Measurements from ENCODE around the gene TARBP2.

TARBP2 gene

DNA sequence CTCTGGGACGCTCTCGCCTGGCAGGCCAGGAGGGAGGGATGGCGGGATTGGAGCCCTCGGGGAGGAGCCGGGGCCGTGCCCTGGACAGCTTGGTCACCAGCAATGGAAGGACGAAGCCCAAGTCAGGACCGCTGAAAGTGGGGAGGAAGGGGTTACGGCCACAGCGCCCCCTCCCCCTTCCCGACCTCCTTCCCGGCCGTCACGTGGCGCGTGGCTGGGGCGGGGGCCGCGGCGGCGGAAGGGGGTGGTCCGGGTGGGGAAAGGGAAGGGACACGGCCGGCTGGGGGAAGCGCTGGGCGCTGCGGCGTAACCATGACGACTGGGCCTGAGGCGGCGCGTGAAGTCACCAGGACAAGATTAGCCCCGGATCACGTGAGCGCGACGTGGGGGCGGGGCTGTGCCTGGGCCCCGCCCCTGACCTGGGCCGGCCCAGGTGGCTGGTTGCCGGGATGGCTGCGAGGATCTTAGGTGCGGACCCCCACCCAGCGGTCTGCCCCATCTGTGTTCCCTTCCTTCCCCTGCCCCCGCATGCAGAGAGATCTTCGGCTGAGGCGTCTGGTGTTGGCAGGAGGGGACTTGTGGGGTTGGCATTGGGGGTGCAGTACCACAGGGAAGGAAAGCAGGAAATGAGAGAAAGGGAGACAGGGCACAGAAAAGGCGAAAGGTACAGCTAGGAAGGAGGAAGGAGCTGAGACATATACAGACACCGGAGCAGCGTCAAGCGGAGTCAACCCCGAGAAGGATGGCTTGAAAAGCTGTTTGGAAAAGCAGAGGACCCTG is 8.1 kb upstream of the TARBP2 start (continued):
- TF ChIP-seq, protein P1, sequence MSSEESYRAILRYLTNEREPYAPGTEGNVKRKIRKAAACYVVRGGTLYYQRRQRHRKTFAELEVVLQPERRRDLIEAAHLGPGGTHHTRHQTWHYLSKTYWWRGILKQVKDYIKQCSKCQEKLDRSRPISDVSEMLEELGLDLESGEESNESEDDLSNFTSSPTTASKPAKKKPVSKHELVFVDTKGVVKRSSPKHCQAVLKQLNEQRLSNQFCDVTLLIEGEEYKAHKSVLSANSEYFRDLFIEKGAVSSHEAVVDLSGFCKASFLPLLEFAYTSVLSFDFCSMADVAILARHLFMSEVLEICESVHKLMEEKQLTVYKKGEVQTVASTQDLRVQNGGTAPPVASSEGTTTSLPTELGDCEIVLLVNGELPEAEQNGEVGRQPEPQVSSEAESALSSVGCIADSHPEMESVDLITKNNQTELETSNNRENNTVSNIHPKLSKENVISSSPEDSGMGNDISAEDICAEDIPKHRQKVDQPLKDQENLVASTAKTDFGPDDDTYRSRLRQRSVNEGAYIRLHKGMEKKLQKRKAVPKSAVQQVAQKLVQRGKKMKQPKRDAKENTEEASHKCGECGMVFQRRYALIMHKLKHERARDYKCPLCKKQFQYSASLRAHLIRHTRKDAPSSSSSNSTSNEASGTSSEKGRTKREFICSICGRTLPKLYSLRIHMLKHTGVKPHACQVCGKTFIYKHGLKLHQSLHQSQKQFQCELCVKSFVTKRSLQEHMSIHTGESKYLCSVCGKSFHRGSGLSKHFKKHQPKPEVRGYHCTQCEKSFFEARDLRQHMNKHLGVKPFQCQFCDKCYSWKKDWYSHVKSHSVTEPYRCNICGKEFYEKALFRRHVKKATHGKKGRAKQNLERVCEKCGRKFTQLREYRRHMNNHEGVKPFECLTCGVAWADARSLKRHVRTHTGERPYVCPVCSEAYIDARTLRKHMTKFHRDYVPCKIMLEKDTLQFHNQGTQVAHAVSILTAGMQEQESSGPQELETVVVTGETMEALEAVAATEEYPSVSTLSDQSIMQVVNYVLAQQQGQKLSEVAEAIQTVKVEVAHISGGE (tag by site-specific recombination; conservative IDR thresholded peaks at IDR 0.05; ENCODE audit: low read depth) = peak; percentile 43; the same call in 1 of the 2 replicates
- TF ChIP-seq GLIS2 (tag by site-specific recombination; IDR thresholded peaks at IDR 0.05) (peak; percentile 78), ZEB2 (tag by site-specific recombination; IDR thresholded peaks at IDR 0.05) (peak; percentile 89), EGR2 (tag by site-specific recombination; IDR thresholded peaks at IDR 0.05; ENCODE audit: low read depth) (0 out of 2 replicates have a peak, but pooled peaks have one; percentile 26), ZNF48 (tag by site-specific recombination; IDR thresholded peaks at IDR 0.05) (no peak), KLF7 (tag by site-specific recombination; IDR thresholded peaks at IDR 0.05; ENCODE audit: borderline replicate concordance) (no peak), GLIS1 (tag by site-specific recombination; IDR thresholded peaks at IDR 0.05) (peak; percentile 50), ZNF112 (tag by site-specific recombination; IDR thresholded peaks at IDR 0.05) (no peak), ZBTB20 (tag by site-specific recombination; IDR thresholded peaks at IDR 0.05) (0 out of 2 replicates have a peak, but pooled peaks have one; percentile 23), ZNF792 (tag by site-specific recombination; IDR thresholded peaks at IDR 0.05) (no peak), SP7 (tag by site-specific recombination; IDR thresholded peaks at IDR 0.05) (peak; percentile 60), SCRT1 (tag by site-specific recombination; IDR thresholded peaks at IDR 0.05; ENCODE audit: borderline replicate concordance) (no peak), ZNF473 (tag by site-specific recombination; IDR thresholded peaks at IDR 0.05) (no peak), ZNF558 (tag by site-specific recombination; IDR thresholded peaks at IDR 0.05) (no peak), SP2 (tag by site-specific recombination; IDR thresholded peaks at IDR 0.05) (peak; percentile 92), GLI2 (tag by site-specific recombination; IDR thresholded peaks at IDR 0.05; ENCODE audit: borderline replicate concordance, low read depth) (no peak), ZNF501 (tag by site-specific recombination; IDR thresholded peaks at IDR 0.05) (peak; percentile 66; the same call in 1 of the 2 replicates)
- TF ChIP-seq, protein P2, sequence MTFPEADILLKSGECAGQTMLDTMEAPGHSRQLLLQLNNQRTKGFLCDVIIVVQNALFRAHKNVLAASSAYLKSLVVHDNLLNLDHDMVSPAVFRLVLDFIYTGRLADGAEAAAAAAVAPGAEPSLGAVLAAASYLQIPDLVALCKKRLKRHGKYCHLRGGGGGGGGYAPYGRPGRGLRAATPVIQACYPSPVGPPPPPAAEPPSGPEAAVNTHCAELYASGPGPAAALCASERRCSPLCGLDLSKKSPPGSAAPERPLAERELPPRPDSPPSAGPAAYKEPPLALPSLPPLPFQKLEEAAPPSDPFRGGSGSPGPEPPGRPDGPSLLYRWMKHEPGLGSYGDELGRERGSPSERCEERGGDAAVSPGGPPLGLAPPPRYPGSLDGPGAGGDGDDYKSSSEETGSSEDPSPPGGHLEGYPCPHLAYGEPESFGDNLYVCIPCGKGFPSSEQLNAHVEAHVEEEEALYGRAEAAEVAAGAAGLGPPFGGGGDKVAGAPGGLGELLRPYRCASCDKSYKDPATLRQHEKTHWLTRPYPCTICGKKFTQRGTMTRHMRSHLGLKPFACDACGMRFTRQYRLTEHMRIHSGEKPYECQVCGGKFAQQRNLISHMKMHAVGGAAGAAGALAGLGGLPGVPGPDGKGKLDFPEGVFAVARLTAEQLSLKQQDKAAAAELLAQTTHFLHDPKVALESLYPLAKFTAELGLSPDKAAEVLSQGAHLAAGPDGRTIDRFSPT (tag by site-specific recombination; IDR thresholded peaks at IDR 0.05) = peak; percentile 89
- TF ChIP-seq, protein P3, sequence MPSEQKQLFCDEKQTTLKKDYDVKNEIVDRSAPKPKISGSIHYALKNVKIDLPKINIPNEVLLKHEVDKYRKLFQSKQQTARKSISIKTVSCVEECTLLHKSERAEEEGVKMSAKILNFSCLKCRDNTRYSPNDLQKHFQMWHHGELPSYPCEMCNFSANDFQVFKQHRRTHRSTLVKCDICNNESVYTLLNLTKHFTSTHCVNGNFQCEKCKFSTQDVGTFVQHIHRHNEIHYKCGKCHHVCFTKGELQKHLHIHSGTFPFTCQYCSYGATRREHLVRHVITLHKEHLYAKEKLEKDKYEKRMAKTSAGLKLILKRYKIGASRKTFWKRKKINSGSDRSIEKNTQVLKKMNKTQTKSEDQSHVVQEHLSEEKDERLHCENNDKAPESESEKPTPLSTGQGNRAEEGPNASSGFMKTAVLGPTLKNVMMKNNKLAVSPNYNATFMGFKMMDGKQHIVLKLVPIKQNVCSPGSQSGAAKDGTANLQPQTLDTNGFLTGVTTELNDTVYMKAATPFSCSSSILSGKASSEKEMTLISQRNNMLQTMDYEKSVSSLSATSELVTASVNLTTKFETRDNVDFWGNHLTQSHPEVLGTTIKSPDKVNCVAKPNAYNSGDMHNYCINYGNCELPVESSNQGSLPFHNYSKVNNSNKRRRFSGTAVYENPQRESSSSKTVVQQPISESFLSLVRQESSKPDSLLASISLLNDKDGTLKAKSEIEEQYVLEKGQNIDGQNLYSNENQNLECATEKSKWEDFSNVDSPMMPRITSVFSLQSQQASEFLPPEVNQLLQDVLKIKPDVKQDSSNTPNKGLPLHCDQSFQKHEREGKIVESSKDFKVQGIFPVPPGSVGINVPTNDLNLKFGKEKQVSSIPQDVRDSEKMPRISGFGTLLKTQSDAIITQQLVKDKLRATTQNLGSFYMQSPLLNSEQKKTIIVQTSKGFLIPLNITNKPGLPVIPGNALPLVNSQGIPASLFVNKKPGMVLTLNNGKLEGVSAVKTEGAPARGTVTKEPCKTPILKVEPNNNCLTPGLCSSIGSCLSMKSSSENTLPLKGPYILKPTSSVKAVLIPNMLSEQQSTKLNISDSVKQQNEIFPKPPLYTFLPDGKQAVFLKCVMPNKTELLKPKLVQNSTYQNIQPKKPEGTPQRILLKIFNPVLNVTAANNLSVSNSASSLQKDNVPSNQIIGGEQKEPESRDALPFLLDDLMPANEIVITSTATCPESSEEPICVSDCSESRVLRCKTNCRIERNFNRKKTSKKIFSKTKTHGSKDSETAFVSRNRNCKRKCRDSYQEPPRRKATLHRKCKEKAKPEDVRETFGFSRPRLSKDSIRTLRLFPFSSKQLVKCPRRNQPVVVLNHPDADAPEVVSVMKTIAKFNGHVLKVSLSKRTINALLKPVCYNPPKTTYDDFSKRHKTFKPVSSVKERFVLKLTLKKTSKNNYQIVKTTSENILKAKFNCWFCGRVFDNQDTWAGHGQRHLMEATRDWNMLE (tag by site-specific recombination; conservative IDR thresholded peaks at IDR 0.05; ENCODE audit: low read depth) = no peak
- TF ChIP-seq, protein P4, sequence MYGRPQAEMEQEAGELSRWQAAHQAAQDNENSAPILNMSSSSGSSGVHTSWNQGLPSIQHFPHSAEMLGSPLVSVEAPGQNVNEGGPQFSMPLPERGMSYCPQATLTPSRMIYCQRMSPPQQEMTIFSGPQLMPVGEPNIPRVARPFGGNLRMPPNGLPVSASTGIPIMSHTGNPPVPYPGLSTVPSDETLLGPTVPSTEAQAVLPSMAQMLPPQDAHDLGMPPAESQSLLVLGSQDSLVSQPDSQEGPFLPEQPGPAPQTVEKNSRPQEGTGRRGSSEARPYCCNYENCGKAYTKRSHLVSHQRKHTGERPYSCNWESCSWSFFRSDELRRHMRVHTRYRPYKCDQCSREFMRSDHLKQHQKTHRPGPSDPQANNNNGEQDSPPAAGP (tag by site-specific recombination; IDR thresholded peaks at IDR 0.05) = peak; percentile 81; the same call in 1 of the 2 replicates
- TF ChIP-seq, protein P5, sequence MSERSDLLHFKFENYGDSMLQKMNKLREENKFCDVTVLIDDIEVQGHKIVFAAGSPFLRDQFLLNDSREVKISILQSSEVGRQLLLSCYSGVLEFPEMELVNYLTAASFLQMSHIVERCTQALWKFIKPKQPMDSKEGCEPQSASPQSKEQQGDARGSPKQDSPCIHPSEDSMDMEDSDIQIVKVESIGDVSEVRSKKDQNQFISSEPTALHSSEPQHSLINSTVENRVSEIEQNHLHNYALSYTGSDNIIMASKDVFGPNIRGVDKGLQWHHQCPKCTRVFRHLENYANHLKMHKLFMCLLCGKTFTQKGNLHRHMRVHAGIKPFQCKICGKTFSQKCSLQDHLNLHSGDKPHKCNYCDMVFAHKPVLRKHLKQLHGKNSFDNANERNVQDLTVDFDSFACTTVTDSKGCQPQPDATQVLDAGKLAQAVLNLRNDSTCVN (tag by site-specific recombination; optimal IDR thresholded peaks at IDR 0.05) = peak; percentile 55
- TF ChIP-seq, protein P6, sequence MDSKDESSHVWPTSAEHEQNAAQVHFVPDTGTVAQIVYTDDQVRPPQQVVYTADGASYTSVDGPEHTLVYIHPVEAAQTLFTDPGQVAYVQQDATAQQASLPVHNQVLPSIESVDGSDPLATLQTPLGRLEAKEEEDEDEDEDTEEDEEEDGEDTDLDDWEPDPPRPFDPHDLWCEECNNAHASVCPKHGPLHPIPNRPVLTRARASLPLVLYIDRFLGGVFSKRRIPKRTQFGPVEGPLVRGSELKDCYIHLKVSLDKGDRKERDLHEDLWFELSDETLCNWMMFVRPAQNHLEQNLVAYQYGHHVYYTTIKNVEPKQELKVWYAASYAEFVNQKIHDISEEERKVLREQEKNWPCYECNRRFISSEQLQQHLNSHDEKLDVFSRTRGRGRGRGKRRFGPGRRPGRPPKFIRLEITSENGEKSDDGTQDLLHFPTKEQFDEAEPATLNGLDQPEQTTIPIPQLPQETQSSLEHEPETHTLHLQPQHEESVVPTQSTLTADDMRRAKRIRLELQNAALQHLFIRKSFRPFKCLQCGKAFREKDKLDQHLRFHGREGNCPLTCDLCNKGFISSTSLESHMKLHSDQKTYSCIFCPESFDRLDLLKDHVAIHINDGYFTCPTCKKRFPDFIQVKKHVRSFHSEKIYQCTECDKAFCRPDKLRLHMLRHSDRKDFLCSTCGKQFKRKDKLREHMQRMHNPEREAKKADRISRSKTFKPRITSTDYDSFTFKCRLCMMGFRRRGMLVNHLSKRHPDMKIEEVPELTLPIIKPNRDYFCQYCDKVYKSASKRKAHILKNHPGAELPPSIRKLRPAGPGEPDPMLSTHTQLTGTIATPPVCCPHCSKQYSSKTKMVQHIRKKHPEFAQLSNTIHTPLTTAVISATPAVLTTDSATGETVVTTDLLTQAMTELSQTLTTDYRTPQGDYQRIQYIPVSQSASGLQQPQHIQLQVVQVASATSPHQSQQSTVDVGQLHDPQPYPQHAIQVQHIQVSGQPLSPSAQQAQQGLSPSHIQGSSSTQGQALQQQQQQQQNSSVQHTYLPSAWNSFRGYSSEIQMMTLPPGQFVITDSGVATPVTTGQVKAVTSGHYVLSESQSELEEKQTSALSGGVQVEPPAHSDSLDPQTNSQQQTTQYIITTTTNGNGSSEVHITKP (tag by site-specific recombination; IDR thresholded peaks at IDR 0.05) = peak; percentile 71

Data from HEK293 (cell line).